HG03432 (cell line): ENCODE results near the gene MAPKAPK3.

Experiments
- ATAC-seq: cut with Tn5 transposase; IDR thresholded peaks from one replicate; pipeline ENCODE4 v1.9.1; 2021; ENCODE audit warnings: mild to moderate bottlenecking, moderate library complexity; ENCODE audit not compliant: unreplicated experiment

MAPKAPK3 gene

DNA sequence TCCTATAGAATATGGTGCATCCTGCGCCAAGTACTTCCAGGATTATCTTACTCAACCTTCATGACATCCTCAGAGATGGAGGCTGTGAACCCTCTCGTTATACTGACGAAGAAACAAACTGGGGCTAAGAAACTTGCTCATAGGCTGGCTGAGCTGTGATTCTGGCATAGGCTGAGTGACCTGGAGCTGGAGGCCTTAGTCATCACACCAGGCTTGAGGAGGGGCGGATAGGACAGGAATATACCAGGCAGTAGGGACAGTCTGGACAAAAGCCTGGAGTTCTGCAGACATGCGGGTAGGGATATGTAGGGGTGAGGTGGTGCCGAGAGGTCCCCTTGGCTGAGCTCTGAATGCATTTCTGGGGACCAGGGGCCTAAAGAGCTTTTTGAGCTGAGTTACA is 29.6 kb upstream of the MAPKAPK3 start:
- no peak for ATAC-seq

- peak; percentile 43 for ATAC-seq
Observed at GRCh38 chr3:50587806-50588758, 28.9 kb upstream of the MAPKAPK3 start.

GRCh38 chr3:50588759-50589433 is 28.1 kb upstream of the MAPKAPK3 start:
- no peak for ATAC-seq

- ATAC-seq, result peak; percentile 3
Observed at GRCh38 chr3:50591196-50591741, 25.7 kb upstream of the MAPKAPK3 start.

DNA sequence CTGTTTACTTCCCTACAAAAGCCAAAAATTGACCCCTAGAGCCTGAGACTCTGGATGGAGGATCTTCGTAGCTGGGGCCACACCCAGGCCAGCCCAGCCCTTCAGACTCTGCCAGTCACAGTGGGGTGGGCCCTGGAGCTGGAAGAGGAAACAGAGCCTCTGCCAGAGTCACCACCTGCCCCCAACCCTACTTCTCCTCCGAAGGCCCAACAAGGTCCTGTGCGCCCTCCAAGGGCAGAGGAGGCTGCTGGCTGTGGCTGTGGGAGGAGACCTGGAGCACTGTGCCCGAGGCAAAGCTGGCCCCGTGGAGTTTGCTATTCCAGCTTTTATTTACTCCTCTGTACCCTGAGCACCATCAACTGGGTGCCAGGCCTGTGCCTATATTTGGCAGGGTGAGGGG is 24.4 kb upstream of the MAPKAPK3 start:
- ATAC-seq, result no peak

DNA sequence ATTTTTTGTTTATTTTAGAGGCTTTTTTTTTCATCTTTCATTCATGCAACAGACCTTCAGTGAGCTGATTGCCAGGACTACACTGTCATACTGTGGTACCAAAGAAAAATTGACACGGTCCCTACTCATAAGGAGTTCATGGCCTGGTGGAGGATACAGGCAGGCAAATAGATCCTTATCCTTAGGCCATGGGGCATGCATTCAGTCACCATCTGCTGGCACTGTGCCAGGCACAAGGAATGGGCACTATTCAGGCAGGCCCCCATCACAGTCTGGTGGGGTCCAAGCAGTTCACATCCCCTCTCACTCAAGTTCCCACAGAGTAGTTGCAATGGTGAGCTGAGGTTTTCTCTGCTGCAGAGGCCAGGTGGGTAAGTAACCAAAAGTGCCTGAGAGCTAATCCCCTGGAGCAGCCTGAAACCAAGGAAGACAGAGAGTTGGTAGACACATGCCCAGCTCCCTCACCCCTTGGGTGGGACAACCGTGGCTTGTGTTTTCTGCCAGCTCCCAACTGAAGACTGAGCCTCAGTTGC is 22.6 kb upstream of the MAPKAPK3 start:
- no peak for ATAC-seq

DNA sequence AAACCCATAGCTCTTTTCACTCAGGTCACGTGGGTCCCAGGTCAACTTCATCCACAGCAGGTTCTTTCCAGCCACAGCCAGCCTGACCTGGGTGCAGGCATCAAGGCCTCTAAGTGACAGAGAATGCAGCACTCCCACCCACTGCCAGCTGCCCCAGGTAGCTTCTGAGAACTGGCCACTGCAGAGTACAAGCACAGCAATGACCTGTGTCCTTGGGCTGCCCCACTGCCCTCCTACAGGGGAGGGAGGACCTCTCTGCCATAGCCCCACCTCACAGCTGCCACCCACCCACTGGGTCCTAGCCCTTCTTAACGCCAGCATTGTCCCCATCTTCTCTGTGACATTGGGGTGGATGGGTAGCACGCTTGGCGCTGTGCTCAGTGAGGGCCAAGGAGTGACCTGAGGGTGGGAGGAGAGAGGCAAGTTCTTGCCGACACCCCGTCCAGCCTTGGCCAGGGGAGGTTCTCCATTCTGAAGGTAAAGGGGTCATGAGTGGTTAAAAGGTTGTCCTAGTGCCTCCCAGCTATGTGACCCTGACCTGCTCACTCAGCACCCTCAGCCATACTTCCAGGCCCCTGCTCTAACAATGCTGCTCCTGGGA is 17.7 kb upstream of the MAPKAPK3 start:
- ATAC-seq, result no peak

GRCh38 chr3:50599716-50600118 is 17.2 kb upstream of the MAPKAPK3 start:
- no peak for ATAC-seq

GRCh38 chr3:50600141-50600753 is 16.7 kb upstream of the MAPKAPK3 start:
- no peak for ATAC-seq

DNA sequence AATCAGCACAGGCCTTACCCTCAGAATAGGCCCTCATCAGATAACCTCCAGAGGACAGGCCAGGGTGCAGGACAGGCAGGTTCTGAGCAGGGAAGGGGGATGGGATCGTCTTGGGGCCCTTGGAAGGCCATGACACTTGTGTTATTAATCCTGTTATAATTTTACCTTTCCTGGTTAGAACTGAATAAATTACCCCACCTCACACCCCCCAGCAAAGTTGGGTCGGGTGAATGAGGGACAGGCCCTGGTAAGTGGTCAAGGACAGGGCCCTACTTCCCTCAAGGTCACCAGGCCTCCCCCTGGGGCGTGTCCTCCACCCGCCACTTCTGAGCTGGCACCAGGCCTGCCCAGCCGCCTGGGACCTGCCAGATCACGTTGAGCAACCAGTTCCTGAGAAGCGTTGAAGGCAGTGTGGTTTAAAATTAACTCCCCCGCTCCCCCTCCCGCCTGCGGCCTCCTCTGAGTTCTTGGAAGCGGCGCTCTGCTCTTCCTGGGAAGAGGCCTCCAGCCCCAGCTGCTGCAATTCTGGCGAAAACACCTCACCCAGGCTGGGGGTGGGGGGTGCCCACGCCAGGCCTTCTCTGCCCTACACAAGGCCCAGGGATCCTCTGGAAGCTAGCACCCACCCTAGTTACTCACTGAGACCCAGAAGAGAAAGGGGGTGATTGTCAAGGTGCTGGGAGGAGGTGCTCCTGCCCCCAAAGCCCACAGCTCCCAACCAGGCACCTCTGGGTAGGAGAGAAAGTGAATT is 15.9 kb upstream of the MAPKAPK3 start:
- peak; percentile 75 for ATAC-seq

GRCh38 chr3:50602595-50603191 is 14.3 kb upstream of the MAPKAPK3 start:
- ATAC-seq, result no peak

DNA sequence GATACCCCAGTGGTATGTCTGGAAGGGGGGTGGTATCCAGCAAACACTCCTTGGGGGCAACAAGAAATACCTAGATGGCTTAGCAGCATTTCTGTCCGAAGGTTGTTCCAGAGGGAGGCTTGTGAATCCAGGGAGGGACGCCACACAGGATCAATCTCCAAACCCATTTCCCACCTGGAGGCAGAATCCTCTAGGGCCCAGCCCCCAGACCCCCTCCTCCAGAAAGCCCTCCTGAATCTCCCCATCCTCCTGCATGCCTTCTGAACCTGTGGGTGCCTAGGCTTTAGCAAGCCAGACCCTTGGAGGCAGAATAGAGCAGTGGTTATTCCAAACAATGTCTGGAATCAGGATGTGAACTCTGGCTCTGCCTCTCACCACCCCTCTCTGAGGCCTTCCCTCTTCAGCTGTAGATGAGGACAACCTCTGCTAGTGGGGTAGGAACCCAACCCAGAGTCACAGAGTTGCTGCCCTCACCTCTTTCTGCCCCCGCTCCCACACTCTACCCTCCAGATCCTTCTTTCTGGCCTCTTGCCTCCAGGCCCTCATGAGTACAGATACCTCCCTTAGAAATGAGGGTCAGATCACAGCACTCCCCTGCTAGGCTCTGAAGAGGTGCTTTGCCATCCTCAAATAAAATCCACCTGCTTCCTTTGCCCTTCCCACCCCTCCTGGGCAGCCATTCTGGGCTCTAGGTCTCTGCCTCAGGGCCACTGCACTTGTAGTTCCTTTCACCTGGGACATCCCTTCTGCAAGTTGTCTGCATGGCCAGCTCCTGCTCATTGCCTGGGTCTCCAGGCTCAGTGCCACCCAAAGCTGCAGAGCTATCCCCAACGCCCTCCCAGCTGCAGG is 13.5 kb upstream of the MAPKAPK3 start:
- no peak for ATAC-seq

GRCh38 chr3:50604110-50604621 is 12.8 kb upstream of the MAPKAPK3 start:
- ATAC-seq, result no peak

DNA sequence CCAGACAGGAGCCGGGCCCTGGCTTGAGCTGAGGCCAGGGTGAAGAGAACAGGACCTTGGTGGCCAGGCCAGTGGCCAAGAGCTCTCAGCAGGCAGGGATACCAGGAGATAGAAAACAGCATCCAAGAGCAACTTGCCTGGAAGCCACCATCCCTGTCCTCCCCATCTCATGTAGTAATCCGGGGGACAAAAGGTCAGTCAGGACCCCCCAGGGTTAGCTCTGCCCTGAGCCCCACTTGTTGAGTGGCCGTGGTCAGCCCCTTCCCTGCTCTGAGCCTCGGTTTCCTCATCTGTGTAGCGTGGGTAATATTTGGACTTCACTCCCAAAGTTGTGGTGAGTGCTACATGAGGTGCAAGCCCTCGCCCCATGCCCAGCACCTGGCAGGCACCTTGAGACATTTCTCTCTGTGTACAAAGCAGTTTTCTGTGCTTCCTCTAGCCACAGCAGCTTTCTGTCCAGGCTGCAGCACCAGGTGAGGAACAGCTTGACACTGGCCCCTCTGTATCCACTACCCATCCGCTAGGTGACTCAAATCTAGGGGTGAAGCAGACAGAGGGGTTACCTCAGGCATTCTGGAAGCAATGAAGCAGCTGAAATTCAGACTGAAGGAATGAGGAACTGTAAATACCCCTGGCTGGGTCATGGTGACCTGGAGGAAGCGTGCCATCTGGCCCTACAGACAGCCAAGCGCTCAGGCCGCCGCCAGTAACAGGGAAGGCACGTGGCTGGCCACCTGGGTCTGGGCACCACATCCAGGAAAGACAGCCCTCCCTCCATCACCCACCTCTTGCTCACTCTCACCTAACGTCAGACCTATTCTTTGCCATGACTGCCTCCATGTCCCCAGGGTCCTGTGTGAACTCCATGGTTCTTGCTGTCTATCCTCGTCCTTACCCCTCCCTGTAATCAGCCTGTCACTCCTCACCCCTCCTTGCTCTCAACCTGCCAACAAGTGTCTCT is 12.0 kb upstream of the MAPKAPK3 start:
- no peak for ATAC-seq

GRCh38 chr3:50605901-50606326 is 11.0 kb upstream of the MAPKAPK3 start:
- ATAC-seq, result no peak

DNA sequence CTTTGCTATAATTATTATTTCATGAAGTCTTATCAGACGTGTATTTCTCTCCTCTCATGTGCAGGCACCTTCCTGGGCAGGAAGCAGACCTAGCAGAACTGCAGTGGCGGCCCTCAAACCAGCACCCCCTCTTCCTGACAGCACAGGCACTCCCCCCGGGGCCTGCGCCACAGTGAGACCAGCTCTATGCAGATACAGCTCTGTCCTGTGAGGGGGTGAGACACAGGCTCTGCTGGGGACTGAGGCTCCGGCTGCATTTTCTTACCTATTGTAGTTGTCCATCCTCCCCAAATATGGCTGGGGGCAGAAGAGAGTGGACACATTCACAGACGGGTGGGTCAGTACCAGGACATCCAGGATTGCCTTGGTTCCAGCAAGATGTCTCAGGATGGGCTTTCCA is 10.4 kb upstream of the MAPKAPK3 start:
- no peak for ATAC-seq
